ENCODE data around the gene SESN3.

SESN3 gene

DNA sequence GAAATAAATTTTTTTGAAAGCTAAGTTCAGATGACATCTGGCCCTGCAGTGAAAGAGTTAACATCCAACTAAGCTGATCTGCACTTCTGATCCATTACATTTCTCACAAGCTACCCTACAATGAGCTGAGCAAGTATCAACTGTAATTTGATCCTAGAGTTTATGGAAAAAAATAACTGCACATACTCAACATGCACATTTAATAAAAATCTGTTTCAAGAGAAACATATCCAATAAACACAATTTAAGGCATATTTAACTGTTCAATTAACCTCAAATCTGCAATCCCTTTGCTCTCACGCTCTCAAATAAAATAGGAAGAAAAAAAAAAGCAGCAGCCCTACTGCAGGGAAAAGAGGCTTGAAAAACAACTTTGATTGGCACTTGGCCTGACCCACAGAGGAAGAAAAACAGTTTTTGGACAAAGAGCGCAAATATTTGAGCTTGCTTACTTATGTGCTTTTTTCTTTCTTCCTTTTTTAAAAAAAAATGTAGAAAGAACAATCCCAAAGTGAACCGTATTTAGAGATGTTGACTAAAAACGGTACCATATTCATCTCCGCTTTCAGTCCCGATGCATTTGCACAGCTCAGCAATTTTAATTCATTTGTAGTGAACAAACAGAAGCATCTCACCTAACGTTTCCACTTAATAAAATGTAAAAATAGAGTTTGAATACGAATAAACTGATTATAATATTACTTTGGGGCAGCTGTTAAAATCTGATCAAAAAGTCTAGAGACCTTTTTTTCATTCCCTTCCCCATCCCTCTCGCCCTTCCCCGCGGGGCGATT lies 1.6 kb downstream of the SESN3 start (continued):
- TF ChIP-seq ZBTB6 (tag by site-specific recombination; IDR thresholded peaks at IDR 0.05) = 0 out of 2 replicates have a peak, but pooled peaks have one; percentile 56
- peak; percentile 57; the same call in 1 of the 2 replicates for TF ChIP-seq BCL11B (tag by site-specific recombination; IDR thresholded peaks at IDR 0.05; ENCODE audit: low read depth)
- TF ChIP-seq ZNF26 (tag by site-specific recombination; IDR thresholded peaks at IDR 0.05) = no peak
- no peak for TF ChIP-seq ZNF37A (tag by site-specific recombination; IDR thresholded peaks at IDR 0.05)
- TF ChIP-seq, protein P1, sequence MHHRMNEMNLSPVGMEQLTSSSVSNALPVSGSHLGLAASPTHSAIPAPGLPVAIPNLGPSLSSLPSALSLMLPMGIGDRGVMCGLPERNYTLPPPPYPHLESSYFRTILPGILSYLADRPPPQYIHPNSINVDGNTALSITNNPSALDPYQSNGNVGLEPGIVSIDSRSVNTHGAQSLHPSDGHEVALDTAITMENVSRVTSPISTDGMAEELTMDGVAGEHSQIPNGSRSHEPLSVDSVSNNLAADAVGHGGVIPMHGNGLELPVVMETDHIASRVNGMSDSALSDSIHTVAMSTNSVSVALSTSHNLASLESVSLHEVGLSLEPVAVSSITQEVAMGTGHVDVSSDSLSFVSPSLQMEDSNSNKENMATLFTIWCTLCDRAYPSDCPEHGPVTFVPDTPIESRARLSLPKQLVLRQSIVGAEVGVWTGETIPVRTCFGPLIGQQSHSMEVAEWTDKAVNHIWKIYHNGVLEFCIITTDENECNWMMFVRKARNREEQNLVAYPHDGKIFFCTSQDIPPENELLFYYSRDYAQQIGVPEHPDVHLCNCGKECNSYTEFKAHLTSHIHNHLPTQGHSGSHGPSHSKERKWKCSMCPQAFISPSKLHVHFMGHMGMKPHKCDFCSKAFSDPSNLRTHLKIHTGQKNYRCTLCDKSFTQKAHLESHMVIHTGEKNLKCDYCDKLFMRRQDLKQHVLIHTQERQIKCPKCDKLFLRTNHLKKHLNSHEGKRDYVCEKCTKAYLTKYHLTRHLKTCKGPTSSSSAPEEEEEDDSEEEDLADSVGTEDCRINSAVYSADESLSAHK (tag by site-specific recombination; IDR thresholded peaks at IDR 0.05) = peak; percentile 98
- peak; percentile 28; the same call in 1 of the 2 replicates for TF ChIP-seq TRIM28 (IDR thresholded peaks at IDR 0.05; ENCODE audit: borderline replicate concordance, low read length)
- TF ChIP-seq ZNF140 (tag by site-specific recombination; IDR thresholded peaks at IDR 0.05) = no peak
- no peak for TF ChIP-seq ZNF548 (tag by site-specific recombination; IDR thresholded peaks at IDR 0.05)
- TF ChIP-seq, protein P2, sequence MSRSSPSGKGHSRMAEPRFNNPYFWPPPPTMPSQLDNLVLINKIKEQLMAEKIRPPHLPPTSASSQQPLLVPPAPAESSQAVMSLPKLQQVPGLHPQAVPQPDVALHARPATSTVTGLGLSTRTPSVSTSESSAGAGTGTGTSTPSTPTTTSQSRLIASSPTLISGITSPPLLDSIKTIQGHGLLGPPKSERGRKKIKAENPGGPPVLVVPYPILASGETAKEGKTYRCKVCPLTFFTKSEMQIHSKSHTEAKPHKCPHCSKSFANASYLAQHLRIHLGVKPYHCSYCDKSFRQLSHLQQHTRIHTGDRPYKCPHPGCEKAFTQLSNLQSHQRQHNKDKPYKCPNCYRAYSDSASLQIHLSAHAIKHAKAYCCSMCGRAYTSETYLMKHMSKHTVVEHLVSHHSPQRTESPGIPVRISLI (tag by site-specific recombination; IDR thresholded peaks at IDR 0.05) = peak; percentile 88; the same call in 1 of the 2 replicates
- TF ChIP-seq, protein P3, sequence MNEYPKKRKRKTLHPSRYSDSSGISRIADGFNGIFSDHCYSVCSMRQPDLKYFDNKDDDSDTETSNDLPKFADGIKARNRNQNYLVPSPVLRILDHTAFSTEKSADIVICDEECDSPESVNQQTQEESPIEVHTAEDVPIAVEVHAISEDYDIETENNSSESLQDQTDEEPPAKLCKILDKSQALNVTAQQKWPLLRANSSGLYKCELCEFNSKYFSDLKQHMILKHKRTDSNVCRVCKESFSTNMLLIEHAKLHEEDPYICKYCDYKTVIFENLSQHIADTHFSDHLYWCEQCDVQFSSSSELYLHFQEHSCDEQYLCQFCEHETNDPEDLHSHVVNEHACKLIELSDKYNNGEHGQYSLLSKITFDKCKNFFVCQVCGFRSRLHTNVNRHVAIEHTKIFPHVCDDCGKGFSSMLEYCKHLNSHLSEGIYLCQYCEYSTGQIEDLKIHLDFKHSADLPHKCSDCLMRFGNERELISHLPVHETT (tag by site-specific recombination; IDR thresholded peaks at IDR 0.05) = no peak
- no peak for TF ChIP-seq ZNF138 (tag by site-specific recombination; IDR thresholded peaks at IDR 0.05; ENCODE audit: borderline replicate concordance)
- TF ChIP-seq ZSCAN16 (tag by site-specific recombination; IDR thresholded peaks at IDR 0.05) = no peak
- TF ChIP-seq, protein P4, sequence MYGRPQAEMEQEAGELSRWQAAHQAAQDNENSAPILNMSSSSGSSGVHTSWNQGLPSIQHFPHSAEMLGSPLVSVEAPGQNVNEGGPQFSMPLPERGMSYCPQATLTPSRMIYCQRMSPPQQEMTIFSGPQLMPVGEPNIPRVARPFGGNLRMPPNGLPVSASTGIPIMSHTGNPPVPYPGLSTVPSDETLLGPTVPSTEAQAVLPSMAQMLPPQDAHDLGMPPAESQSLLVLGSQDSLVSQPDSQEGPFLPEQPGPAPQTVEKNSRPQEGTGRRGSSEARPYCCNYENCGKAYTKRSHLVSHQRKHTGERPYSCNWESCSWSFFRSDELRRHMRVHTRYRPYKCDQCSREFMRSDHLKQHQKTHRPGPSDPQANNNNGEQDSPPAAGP (tag by site-specific recombination; IDR thresholded peaks at IDR 0.05) = no peak
- TF ChIP-seq ZBTB17 (tag by site-specific recombination; IDR thresholded peaks at IDR 0.05) = peak; percentile 81; the same call in 1 of the 2 replicates
- no peak for TF ChIP-seq ATF2 (tag by site-specific recombination; IDR thresholded peaks at IDR 0.05; ENCODE audit: low read depth)
- TF ChIP-seq GFI1B (tag by site-specific recombination; IDR thresholded peaks at IDR 0.05) = peak; percentile 74; the same call in 1 of the 2 replicates
- TF ChIP-seq ZNF843 (tag by site-specific recombination; IDR thresholded peaks at IDR 0.05) = peak; percentile 21; the same call in 1 of the 2 replicates
- TF ChIP-seq ZIC2 (tag by site-specific recombination; IDR thresholded peaks at IDR 0.05) = no peak
- no peak; the same call in 1 of the 2 replicates for TF ChIP-seq ZNF629 (tag by site-specific recombination; IDR thresholded peaks at IDR 0.05)
- TF ChIP-seq PRDM6 (tag by site-specific recombination; IDR thresholded peaks at IDR 0.05) = peak; percentile 100
- TF ChIP-seq ZBTB26 (tag by site-specific recombination; optimal IDR thresholded peaks at IDR 0.05) = no peak
- peak; percentile 79 for TF ChIP-seq ZNF664 (tag by site-specific recombination; IDR thresholded peaks at IDR 0.05)
- TF ChIP-seq EGR2 (tag by site-specific recombination; IDR thresholded peaks at IDR 0.05; ENCODE audit: low read depth) = no peak
- peak; percentile 26; the same call in 1 of the 2 replicates for TF ChIP-seq ZSCAN30 (tag by site-specific recombination; IDR thresholded peaks at IDR 0.05)
- no peak for TF ChIP-seq SP2 (tag by site-specific recombination; IDR thresholded peaks at IDR 0.05)

Measured in HEK293 (cell line).